Bronchial epithelial cell (primary cell): ENCODE measurements around the gene SOX9. TPM values are rescaled to one million over a fixed set of nuclear protein-coding genes. Genes with fewer than 3 reads are reported as not detected.

ENCODE experiments used
- DNase-seq: peaks from one replicate; pipeline ENCODE4 v3.0.0-alpha.2; 2010; ENCODE audit warnings: low read depth
- FAIRE-seq: peaks from 2 replicates; lab custom pipeline; 2011; peaks lifted over from hg19 to GRCh38; lab: Jason Lieb, UNC
- H3K27me3 ChIP-seq: 2 replicates; pipeline ENCODE4 v1.5.1; 2011; ENCODE audit warnings: low read length; ENCODE audit not compliant: control insufficient read depth, insufficient read depth
- H3K36me3 ChIP-seq: 2 replicates; pipeline ENCODE4 v1.5.1; 2011; ENCODE audit warnings: low read length; ENCODE audit not compliant: control insufficient read depth, insufficient read depth
- H3K4me3 ChIP-seq: 2 replicates; pipeline ENCODE4 v1.5.1; 2011; ENCODE audit warnings: mild to moderate bottlenecking, low read depth, low read length, control low read depth
- total RNA-seq: library from RNA; depleted of rRNA; stranded (reverse); fragments of >200 nt; gene quantifications from 2 replicates; pipeline ENCODE4 v1.2.1, GENCODE V29; 2014
- TF ChIP-seq, protein P1 (sequence below): IDR thresholded peaks from 2 replicates; pipeline ENCODE4 v1.5.1; 2011; ENCODE audit warnings: mild to moderate bottlenecking, moderate library complexity, low read length, control low read depth, inconsistent platforms; ENCODE audit not compliant: insufficient read depth, severe bottlenecking

The SOX9 gene
- total RNA-seq, 1 donor from 2014 or later: 1.1 TPM

DNA sequence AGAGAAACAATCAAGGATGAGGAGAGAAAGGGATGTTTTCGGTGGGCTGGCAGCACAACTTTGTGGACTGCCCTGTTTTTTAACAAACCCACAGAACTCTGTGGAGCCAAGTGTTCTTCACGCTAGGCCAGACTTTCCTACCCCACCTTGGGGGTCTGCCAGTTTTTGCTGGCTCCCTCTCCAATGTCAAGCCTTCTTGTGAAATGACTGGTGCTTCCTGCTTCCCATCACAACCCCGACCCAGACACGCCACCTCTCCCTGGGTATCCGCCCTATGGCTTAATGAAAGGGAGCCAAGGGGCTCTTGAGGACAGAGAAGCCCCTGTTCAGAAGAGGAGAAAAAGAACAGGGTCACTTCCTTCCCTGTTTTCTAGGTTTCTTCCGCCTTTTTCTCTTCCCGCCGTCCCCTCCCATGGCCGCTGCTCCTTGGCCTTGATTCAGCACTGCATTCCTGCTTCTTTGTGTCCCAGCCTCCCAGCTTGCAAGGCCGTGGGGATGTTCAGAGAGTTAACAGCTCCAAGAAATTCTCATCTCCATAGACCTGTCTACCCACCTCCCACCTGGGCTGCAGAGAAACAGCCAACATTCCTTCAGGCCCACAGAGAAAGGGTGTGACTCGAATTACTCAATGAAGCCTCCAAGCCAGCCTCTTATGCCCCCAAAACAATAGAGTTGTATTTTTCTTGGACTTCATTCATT lies 16.5 kb upstream of the SOX9 start:
- DNase-seq (no peak), FAIRE-seq (no peak)
- H3K36me3 ChIP-seq: no peaks in the 10 kb centered on the region
- H3K27me3 ChIP-seq: no peaks in the 10 kb centered on the region
- no peak overlapping the region for H3K4me3 ChIP-seq
- TF ChIP-seq, protein P1, sequence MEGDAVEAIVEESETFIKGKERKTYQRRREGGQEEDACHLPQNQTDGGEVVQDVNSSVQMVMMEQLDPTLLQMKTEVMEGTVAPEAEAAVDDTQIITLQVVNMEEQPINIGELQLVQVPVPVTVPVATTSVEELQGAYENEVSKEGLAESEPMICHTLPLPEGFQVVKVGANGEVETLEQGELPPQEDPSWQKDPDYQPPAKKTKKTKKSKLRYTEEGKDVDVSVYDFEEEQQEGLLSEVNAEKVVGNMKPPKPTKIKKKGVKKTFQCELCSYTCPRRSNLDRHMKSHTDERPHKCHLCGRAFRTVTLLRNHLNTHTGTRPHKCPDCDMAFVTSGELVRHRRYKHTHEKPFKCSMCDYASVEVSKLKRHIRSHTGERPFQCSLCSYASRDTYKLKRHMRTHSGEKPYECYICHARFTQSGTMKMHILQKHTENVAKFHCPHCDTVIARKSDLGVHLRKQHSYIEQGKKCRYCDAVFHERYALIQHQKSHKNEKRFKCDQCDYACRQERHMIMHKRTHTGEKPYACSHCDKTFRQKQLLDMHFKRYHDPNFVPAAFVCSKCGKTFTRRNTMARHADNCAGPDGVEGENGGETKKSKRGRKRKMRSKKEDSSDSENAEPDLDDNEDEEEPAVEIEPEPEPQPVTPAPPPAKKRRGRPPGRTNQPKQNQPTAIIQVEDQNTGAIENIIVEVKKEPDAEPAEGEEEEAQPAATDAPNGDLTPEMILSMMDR: no peak

DNA sequence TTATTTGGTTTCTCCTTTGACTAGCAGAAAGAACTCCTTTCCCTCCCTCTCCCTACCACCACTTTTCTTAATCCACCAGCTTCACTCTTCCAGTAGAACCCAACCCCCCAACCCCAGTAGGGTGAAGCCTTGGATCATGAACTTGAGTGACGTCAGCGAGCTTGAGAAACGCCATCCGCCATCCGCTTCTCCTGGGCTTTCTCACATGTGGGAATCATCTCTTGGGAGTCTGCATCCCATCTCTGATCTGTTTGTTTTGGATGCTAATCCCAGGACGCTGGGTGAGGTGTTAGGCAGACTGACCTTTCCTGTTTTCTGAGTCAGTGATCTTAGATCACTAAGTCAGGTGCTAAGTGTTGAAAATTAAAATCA lies 16.0 kb upstream of the SOX9 start:
- no peaks in the 10 kb centered on the region for H3K36me3 ChIP-seq
- DNase-seq (peak; percentile 79), FAIRE-seq (no peak)
- TF ChIP-seq, protein P1: no peak
- H3K4me3 ChIP-seq: no peak overlapping the region
- no peaks in the 10 kb centered on the region for H3K27me3 ChIP-seq

DNA sequence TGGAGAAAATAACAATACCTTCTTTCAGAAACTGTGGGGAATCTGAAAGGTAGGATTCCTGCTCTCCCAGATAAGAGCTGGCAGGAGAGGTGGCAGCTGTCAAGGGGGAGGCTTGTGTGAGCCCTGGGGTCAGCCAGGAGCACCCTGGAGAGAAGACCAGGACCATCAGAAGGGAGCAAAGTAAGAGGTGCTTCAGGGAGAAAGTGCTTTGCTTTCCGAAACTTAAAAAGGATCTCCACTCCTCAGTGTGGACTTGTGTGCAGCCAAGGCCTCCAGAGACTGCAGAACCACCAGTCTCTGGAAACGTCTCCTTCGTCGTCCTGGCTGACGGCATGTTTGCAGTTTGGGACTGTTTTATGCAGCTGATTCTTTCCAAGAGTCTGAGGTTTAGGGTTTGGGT lies 13.7 kb upstream of the SOX9 start:
- FAIRE-seq (peak; percentile 90), DNase-seq (no peak)
- TF ChIP-seq, protein P1: no peak
- Histone ChIP-seq H3K36me3 (no peaks in the 10 kb centered on the region), H3K4me3 (no peak overlapping the region), H3K27me3 (no peaks in the 10 kb centered on the region)

DNA sequence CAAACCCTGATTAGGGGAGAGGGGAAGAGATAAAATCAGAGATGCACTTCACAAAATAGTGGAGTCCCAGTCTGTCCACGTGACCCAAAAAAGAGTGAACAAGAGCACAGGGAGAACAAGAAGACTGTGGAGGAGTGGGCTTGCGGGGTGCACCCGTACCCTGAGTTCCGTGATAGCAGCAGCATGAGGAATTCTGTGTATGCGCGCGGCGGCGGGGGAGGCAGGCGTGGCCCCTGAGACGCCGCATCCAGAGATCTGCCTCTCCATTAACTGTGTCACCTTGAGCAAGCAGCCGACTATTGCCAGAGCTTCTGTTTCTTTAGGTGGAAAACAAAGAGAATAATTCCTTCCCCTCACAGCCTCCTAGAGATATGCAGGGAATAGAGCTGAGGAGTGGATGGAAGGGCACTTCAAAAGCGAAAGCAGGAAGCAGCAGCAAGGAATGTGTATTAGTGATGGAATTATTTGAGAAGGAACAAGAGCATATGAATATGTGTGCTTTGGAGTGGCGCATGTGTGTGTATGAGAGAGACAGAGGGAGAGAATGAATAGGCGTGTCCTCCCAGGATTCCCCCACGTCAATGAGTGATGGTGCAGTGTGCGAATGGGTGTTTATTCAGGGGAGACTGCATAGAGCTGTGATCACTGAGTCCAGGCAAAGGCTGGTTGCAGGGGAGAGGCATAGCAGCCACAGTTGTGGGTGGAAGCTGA lies 10.4 kb upstream of the SOX9 start:
- H3K4me3 ChIP-seq: peak overlapping the region; percentile 23
- H3K36me3 ChIP-seq: no peaks in the 10 kb centered on the region
- TF ChIP-seq, protein P1: no peak
- DNase-seq (peak; percentile 40), FAIRE-seq (no peak)
- H3K27me3 ChIP-seq: no peaks in the 10 kb centered on the region

DNA sequence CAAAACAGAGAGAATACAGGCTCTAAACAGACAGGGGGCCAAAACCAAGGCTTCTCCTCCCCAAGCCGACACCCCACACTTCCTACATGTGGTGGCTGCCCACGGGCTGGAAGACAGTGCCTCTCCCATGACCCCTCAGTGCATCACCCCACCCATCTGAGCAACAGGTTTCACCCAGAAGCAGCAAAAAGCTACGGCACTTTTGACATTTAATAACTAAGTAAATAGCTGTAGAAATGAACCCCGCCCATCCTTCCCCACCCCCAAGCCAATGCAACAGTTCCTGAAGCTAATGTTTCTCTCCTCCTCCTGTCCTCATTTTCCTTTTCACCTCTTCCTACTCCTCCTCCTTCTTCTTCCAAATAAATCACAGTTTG lies 9.9 kb upstream of the SOX9 start:
- Histone ChIP-seq H3K36me3 (no peaks in the 10 kb centered on the region), H3K27me3 (no peaks in the 10 kb centered on the region), H3K4me3 (no peak overlapping the region)
- TF ChIP-seq, protein P1: no peak
- no peak for DNase-seq
- no peak for FAIRE-seq
